OCI-LY7 (cell line): ENCODE results near the gene PYM1.

Experiments
- CTCF ChIP-seq: fragments of 200-600 bp; sonication (generic); conservative IDR thresholded peaks from 2 replicates; pipeline ENCODE4 v1.5.1; 2014; ENCODE audit warnings: mild to moderate bottlenecking, antibody characterized with exemption, low read length, moderate library complexity, mixed read lengths
- EZH2phosphoT487 ChIP-seq: fragments of 200-600 bp; sonication (generic); IDR thresholded peaks from 2 replicates; pipeline ENCODE4 v1.6.1; 2018; ENCODE audit warnings: low read depth, borderline replicate concordance, mild to moderate bottlenecking, mixed run types, antibody characterized with exemption, low read length, moderate library complexity, mixed read lengths

- TF ChIP-seq CTCF (no peak), EZH2phosphoT487 (no peak)
Observed at GRCh38 chr12:55909513-55909884, 18.2 kb downstream of the PYM1 start.
